Gastrocnemius medialis (tissue), 4 donors: Measurements from ENCODE around the gene GRAP.

Experiments
- POLR2A ChIP-seq, 2 donors: fragments of 450-650 bp; IDR thresholded peaks; one replicate each; pipeline ENCODE4 v1.6.1; 2017; ENCODE audit warnings: antibody characterized with exemption in 2 of 2, mild to moderate bottlenecking in 2 of 2, moderate library complexity in 2 of 2
- TF ChIP-seq, protein P1 (sequence below), 5 experiments: fragments of 450-650 bp in 3 of 5; fragments of 200-600 bp in 2 of 5; sonication (generic) in 2 of 5; IDR thresholded peaks in 4 of 5; conservative IDR thresholded peaks in 1 of 5; 1 replicate in 4 of 5; 2 replicates in 1 of 5; pipeline ENCODE4 v1.5.1; 2016 to 2019; ENCODE audit warnings: antibody characterized with exemption in 5 of 5, mild to moderate bottlenecking in 3 of 5, moderate library complexity in 3 of 5

DNA sequence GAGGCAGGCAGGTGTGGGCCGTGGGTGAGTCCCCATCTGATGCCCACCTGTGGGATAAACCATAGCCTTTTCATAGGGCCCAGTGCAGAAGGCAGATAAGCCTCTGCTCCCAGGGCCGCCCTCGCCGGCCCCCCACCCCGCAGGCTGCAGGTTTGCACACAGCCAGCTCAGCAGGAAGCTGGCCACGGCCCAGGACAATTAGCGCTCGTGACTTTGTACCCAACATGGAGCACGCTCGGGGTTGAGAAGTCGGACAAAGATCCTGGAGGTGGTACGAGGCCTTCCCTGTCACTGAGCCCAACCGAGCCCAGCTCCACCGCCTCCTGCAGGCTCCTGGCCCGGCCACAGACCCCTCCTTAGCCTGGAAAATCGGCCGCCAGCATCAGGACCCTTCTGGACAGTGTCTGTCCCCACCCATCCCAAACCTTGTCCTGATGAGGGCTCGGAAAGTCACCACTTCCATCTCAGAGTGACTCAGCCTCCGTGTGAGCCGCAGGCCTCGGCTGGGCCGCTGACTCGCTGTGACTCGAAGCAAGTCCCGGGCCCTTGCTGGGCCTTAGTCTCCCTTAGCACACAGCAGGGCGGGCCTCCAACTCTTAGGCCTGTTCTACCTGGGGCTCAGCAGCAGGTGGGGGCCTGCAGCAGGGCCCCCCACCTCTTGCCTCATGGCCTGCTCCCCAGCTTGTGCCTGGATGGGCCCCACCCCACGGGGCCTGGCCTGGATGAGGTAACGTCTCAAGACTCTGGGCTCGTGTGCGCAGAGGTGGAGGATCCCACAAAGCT lies 64.9 kb downstream of the GRAP start:
- TF ChIP-seq, protein P1, sequence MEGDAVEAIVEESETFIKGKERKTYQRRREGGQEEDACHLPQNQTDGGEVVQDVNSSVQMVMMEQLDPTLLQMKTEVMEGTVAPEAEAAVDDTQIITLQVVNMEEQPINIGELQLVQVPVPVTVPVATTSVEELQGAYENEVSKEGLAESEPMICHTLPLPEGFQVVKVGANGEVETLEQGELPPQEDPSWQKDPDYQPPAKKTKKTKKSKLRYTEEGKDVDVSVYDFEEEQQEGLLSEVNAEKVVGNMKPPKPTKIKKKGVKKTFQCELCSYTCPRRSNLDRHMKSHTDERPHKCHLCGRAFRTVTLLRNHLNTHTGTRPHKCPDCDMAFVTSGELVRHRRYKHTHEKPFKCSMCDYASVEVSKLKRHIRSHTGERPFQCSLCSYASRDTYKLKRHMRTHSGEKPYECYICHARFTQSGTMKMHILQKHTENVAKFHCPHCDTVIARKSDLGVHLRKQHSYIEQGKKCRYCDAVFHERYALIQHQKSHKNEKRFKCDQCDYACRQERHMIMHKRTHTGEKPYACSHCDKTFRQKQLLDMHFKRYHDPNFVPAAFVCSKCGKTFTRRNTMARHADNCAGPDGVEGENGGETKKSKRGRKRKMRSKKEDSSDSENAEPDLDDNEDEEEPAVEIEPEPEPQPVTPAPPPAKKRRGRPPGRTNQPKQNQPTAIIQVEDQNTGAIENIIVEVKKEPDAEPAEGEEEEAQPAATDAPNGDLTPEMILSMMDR (IDR thresholded peaks at IDR 0.05 in 4 of 5, conservative IDR thresholded peaks at IDR 0.05 in 1 of 5): no peak
- TF ChIP-seq POLR2A (IDR thresholded peaks at IDR 0.05): no peak
